OCI-M1 (cell line): ENCODE results near the gene CES5A.
"Not testable (repeated sequence)": the region's sequence is repeated elsewhere in the genome, so short reads cannot be mapped to it uniquely, and the experiment has no call there.

ENCODE experiments used
- DNase-seq: peaks from one replicate; lab custom pipeline; 2025; lab: John Stamatoyannopoulos, UW

The CES5A gene

GRCh38 chr16:55829232-55829631 is 45.9 kb downstream of the CES5A start:
- not testable (repeated sequence) for DNase-seq

GRCh38 chr16:55828680-55829079 is 46.5 kb downstream of the CES5A start:
- no peak for DNase-seq

- DNase-seq = no peak
Measured at GRCh38 chr16:55825115-55825728, 50.0 kb downstream of the CES5A start.

- no peak for DNase-seq
Measured at GRCh38 chr16:55824473-55825000, 50.6 kb downstream of the CES5A start.

- no peak for DNase-seq
Measured at GRCh38 chr16:55822280-55822810, 52.8 kb downstream of the CES5A start.

GRCh38 chr16:55821210-55821609 is 54.0 kb downstream of the CES5A start:
- no peak for DNase-seq

- no peak for DNase-seq
Measured at GRCh38 chr16:55820615-55821014, 54.6 kb downstream of the CES5A start.

- no peak for DNase-seq
Measured at GRCh38 chr16:55817236-55817912, 57.8 kb downstream of the CES5A start.

GRCh38 chr16:55816222-55816621 is 59.0 kb downstream of the CES5A start:
- not testable (repeated sequence) for DNase-seq

- DNase-seq = no peak
Measured at GRCh38 chr16:55815320-55815719, 59.9 kb downstream of the CES5A start.

- not testable (repeated sequence) for DNase-seq
Measured at GRCh38 chr16:55814174-55814573, 61.0 kb downstream of the CES5A start.

- DNase-seq = not testable (repeated sequence)
Measured at GRCh38 chr16:55813730-55814129, 61.4 kb downstream of the CES5A start.

- no peak for DNase-seq
Measured at GRCh38 chr16:55812951-55813350, 62.2 kb downstream of the CES5A start.

GRCh38 chr16:55811811-55812210 is 63.4 kb downstream of the CES5A start:
- no peak for DNase-seq

- no peak for DNase-seq
Measured at GRCh38 chr16:55810451-55810961, 64.7 kb downstream of the CES5A start.

GRCh38 chr16:55809851-55810250 is 65.3 kb downstream of the CES5A start:
- no peak for DNase-seq

- DNase-seq = no peak
Measured at GRCh38 chr16:55809386-55809785, 65.8 kb downstream of the CES5A start.

GRCh38 chr16:55808286-55808685 is 66.9 kb downstream of the CES5A start:
- not testable (repeated sequence) for DNase-seq

- DNase-seq = not testable (repeated sequence)
Measured at GRCh38 chr16:55805104-55805503, 70.1 kb downstream of the CES5A start.

GRCh38 chr16:55803681-55804080 is 71.5 kb downstream of the CES5A start:
- not testable (repeated sequence) for DNase-seq
